ENCODE measurements around the gene CREBBP.

The CREBBP gene

DNA sequence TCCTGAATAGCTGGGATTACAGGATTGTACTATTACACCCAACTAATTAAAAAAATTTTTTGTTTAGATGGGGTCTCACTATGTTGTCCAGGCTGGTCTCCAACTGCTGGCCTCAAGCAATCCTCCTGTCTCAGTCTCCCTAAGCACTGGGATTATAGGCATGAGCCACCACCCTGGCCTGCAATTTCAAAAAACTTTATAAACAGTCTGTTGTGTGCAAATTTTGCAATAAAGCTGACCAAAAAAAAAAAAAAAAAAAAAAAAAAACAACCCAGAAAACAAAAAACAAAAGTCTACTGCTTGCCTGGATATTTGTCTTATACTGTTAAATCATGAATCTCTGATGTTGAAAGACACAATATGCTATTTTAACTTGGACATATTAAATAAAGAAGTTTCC lies 4.4 kb downstream of the CREBBP start:
- no peak for DNase-seq (ENCODE audit: extremely low spot score)
- ChIA-PET POLR2A (no interaction called here), CTCF (no interaction called here)
- TF ChIP-seq ZNF384 (IDR thresholded peaks at IDR 0.05) (peak; percentile 95), CTBP1 (IDR thresholded peaks at IDR 0.05; ENCODE audit: borderline replicate concordance) (no peak), BHLHE40 (IDR thresholded peaks at IDR 0.05; ENCODE audit: borderline replicate concordance) (no peak), FOXA1 (IDR thresholded peaks at IDR 0.05) (no peak)

DNA sequence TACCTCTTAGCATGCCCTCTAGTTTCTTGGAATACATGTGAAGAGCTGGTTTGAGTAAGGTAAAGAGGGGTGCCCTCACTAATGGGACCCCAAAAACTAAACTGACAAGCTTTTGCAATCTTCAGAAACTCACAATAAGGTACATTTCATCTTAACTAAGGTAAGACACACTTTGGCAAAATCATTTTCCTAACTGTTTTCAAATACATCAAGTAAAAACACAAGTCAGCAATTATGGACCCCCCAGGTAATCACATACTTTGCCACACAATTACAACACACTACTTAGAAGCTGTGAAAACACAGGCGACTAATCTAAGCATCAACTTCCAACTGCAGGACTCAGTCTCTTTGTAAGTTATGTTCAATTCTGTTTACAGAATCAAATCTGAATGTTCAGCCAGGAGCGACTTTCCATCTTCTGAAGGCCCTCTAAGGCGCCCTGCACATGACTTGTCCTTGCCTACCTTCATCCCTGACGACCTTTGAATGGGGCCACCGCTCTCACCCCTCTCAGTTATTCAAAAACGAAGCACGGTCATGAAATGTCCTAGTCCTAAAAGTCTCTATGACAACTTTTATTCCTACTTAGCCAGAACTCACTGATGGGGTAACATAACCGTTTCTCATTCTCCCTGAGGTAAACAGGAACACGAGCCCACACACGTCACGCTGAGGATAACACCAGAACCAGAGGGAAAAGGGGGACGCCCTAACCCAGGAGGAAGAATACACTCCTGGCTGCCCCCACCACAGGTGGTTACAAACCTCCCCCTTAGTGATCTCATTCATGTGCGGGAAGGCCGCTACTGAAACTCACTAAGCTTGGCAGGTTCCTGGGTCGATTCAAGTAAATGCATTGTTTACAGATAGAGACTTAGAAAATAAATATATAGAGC lies 5.5 kb downstream of the CREBBP start:
- CTCF ChIA-PET: interaction anchor here (0.6 kb wide), 1 partner anchor 52 kb away, joined by 3 read pairs; no protein-coding TSS in a partner anchor
- TF ChIP-seq, protein P1, sequence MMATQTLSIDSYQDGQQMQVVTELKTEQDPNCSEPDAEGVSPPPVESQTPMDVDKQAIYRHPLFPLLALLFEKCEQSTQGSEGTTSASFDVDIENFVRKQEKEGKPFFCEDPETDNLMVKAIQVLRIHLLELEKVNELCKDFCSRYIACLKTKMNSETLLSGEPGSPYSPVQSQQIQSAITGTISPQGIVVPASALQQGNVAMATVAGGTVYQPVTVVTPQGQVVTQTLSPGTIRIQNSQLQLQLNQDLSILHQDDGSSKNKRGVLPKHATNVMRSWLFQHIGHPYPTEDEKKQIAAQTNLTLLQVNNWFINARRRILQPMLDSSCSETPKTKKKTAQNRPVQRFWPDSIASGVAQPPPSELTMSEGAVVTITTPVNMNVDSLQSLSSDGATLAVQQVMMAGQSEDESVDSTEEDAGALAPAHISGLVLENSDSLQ (IDR thresholded peaks at IDR 0.05): no peak
- TF ChIP-seq FOXK2 (IDR thresholded peaks at IDR 0.05) (no peak), NFRKB (IDR thresholded peaks at IDR 0.05) (no peak), SUZ12 (IDR thresholded peaks at IDR 0.05) (no peak), TARDBP (IDR thresholded peaks at IDR 0.05) (no peak), ELF4 (IDR thresholded peaks at IDR 0.05) (no peak), L3MBTL2 (conservative IDR thresholded peaks at IDR 0.05) (no peak), FOXA1 (IDR thresholded peaks at IDR 0.05) (no peak), LEF1 (IDR thresholded peaks at IDR 0.05; ENCODE audit: borderline replicate concordance) (no peak), SP1 (IDR thresholded peaks at IDR 0.05) (no peak), CTBP1 (IDR thresholded peaks at IDR 0.05; ENCODE audit: borderline replicate concordance) (no peak), ZNF384 (IDR thresholded peaks at IDR 0.05) (no peak), FOXM1 (IDR thresholded peaks at IDR 0.05; ENCODE audit: borderline replicate concordance) (no peak), HDGF (IDR thresholded peaks at IDR 0.05; ENCODE audit: borderline replicate concordance) (no peak), ARNT (IDR thresholded peaks at IDR 0.05) (no peak), BHLHE40 (IDR thresholded peaks at IDR 0.05; ENCODE audit: borderline replicate concordance) (no peak)
- no peak for DNase-seq (ENCODE audit: extremely low spot score)
- POLR2A ChIA-PET: no interaction called here

DNA sequence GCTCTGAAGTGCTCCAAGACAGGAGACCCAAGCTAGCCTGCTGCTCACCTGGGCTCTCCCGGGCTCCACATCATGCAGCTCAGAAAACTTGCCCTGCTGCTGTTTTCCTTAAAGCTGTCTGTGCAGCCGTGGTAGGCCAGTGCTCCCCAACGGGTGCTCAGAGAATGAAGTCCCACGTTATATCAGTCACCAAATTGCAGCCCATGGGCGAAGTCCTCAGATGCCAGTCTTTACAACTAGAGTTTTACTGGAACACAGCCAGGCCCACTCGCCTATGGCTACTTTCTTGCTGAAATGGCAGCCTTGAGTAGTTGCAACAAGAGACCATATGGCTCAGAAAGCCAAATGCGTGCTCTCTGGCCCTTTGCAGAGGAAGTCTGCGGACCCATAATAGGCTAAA lies 6.3 kb downstream of the CREBBP start:
- CTCF ChIA-PET: no interaction called here
- POLR2A ChIA-PET: no interaction called here
- DNase-seq (ENCODE audit: extremely low spot score): no peak
- no peak for TF ChIP-seq FOXK2 (IDR thresholded peaks at IDR 0.05)
- TF ChIP-seq NFRKB (IDR thresholded peaks at IDR 0.05): no peak
- no peak for TF ChIP-seq SP1 (IDR thresholded peaks at IDR 0.05)
- no peak for TF ChIP-seq ELF4 (IDR thresholded peaks at IDR 0.05)
- TF ChIP-seq BHLHE40 (IDR thresholded peaks at IDR 0.05; ENCODE audit: borderline replicate concordance): no peak

DNA sequence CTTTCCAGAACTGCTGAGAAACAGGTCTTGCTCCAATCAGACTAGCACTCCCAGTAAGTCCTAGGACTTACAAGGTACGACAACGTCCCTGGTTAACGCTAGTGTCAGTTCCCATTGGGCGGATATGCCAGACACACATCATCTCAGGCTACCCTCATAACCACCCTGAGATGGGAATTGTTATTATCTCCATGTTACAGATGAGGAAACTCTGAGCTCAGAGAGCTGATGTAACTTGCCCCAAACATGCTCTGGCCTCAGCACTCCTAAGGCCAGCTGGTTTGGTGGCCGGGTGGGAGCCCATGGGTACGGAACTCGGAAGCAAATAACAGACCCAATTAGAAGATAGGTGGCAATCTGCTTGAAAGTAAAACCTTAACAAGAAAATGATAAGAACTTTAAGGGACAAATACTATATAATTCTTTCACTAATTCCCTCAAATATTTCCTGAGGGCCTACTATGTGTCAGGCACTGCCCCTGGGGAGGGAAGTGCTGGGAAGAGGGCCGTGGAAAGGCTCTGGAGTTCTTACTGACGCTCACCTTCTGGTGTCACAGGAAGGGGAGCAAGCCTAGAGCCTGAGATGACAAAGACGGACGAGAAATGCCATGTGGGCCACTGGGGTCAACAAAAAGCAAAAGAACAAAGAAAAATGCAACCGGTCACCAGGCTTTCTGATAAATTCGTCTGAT lies 6.9 kb downstream of the CREBBP start:
- no peak for DNase-seq (ENCODE audit: extremely low spot score)
- TF ChIP-seq BHLHE40 (IDR thresholded peaks at IDR 0.05; ENCODE audit: borderline replicate concordance) (no peak), FOXA1 (IDR thresholded peaks at IDR 0.05) (no peak)
- TF ChIP-seq, protein P1 (IDR thresholded peaks at IDR 0.05): no peak
- ChIA-PET CTCF (no interaction called here), POLR2A (interaction anchor here (1.0 kb wide), 1 partner anchor 11 kb away, joined by 3 read pairs; no protein-coding TSS in a partner anchor)

DNA sequence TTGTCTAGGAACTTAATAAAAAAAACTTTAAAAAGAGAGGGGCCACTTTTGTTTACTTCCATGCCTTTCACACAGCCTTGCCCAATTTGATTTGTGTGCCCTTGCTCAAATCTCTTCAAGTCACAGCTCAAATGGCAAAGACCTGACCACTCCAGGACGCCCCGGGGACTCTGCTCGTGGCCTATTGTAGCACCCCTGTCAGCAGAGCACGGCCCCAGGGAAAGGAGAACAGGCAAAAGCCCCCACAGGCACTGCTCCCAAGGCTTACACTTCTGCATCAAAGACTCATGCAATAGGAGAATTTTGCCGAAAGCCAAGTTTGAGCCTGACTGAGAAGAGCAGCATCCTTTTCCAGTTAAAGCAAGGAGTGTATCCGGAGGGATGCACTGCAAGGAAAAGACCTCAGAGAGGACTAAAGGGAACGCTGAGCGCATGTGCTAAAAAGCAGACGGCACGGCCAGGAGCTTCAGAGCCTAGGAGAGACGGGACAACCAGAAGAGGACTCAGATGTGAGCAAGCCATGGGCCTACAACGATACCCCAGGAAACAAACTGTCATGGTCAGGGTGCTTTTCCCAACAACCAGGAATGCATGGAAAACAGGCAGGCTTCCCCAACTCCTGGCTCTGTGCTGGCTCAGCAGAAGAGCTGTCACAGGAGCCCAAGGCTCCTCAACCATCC lies 8.2 kb downstream of the CREBBP start:
- ChIA-PET CTCF (interaction anchor here (0.6 kb wide), 1 partner anchor 172 kb away, joined by 3 read pairs; no protein-coding TSS in a partner anchor), POLR2A (interaction anchor here (1.0 kb wide), 1 partner anchor 10 kb away, joined by 3 read pairs; no protein-coding TSS in a partner anchor)
- TF ChIP-seq CTBP1 (IDR thresholded peaks at IDR 0.05; ENCODE audit: borderline replicate concordance): no peak
- no peak for TF ChIP-seq ELF4 (IDR thresholded peaks at IDR 0.05)
- DNase-seq (ENCODE audit: extremely low spot score): no peak

DNA sequence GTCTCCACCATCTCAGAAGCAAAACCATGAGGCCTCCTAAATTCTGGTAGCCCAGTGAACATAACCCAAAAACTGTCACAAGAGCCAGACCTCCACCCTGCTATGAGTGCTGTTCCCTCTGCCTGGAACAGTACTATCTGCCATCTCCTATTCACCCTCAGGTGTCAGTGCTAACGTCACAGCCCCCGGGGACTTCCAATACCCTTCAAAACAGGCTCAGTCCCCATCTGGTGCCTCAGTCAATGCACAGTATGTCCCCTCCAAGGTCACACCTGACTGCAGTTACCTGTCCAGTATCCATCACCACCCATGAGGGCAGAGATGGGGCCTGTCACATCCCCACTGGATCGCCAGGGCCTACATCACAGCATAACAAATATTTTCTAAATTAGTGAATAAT lies 11.5 kb downstream of the CREBBP start:
- no peak for DNase-seq (ENCODE audit: extremely low spot score)
- CTCF ChIA-PET: interaction anchor here (0.9 kb wide), 1 partner anchor 9 kb away, joined by 4 read pairs; no protein-coding TSS in a partner anchor
- TF ChIP-seq BHLHE40 (IDR thresholded peaks at IDR 0.05; ENCODE audit: borderline replicate concordance) (no peak), FOXK2 (IDR thresholded peaks at IDR 0.05) (no peak), HDGF (IDR thresholded peaks at IDR 0.05; ENCODE audit: borderline replicate concordance) (no peak), L3MBTL2 (conservative IDR thresholded peaks at IDR 0.05) (no peak), FOXA1 (IDR thresholded peaks at IDR 0.05) (no peak), TARDBP (IDR thresholded peaks at IDR 0.05) (no peak), ZNF384 (IDR thresholded peaks at IDR 0.05) (no peak), ELF4 (IDR thresholded peaks at IDR 0.05) (no peak), FOXM1 (IDR thresholded peaks at IDR 0.05; ENCODE audit: borderline replicate concordance) (no peak), SUZ12 (IDR thresholded peaks at IDR 0.05) (no peak), NFRKB (IDR thresholded peaks at IDR 0.05) (no peak), CTBP1 (IDR thresholded peaks at IDR 0.05; ENCODE audit: borderline replicate concordance) (no peak), SP1 (IDR thresholded peaks at IDR 0.05) (no peak), LEF1 (IDR thresholded peaks at IDR 0.05; ENCODE audit: borderline replicate concordance) (no peak), ARNT (IDR thresholded peaks at IDR 0.05) (no peak)
- TF ChIP-seq, protein P1 (IDR thresholded peaks at IDR 0.05): no peak
- POLR2A ChIA-PET: interaction anchor here (1.4 kb wide), 1 partner anchor 12 kb away, joined by 4 read pairs; the partner anchor contains the start of gene CREBBP
